Adipocyte (in vitro differentiated cells): Measurements from ENCODE around the gene MYRIP.

Source experiments
- DNase-seq: peaks from one replicate; pipeline ENCODE4 v3.0.0-alpha.2; 2015; ENCODE audit warnings: low read depth
- H3K27me3 ChIP-seq: replicated peaks from 2 replicates; pipeline ENCODE4 v1.7.0; 2013; ENCODE audit warnings: mild to moderate bottlenecking, low read length, moderate library complexity; ENCODE audit not compliant: control insufficient read depth, insufficient read depth
- H3K36me3 ChIP-seq: 2 replicates; pipeline ENCODE4 v1.7.0; 2013; ENCODE audit warnings: low read length, mild to moderate bottlenecking, moderate library complexity; ENCODE audit not compliant: control insufficient read depth, insufficient read depth, severe bottlenecking
- H3K4me1 ChIP-seq: 2 replicates; pipeline ENCODE4 v1.7.0; 2013; ENCODE audit warnings: mild to moderate bottlenecking, low read length, moderate library complexity; ENCODE audit not compliant: control insufficient read depth, insufficient read depth
- H3K4me3 ChIP-seq: 2 replicates; pipeline ENCODE4 v1.7.0; 2013; ENCODE audit warnings: mild to moderate bottlenecking, low read length, moderate library complexity
- H3K9ac ChIP-seq: 2 replicates; pipeline ENCODE4 v1.7.0; 2013; ENCODE audit warnings: mild to moderate bottlenecking, low read length, moderate library complexity
- H3K9me3 ChIP-seq: 2 replicates; pipeline ENCODE4 v1.7.0; 2013; ENCODE audit warnings: mild to moderate bottlenecking, low read length, moderate library complexity; ENCODE audit not compliant: control insufficient read depth

Gene MYRIP

GRCh38 chr3:40043444-40043755, 234.0 kb downstream of the MYRIP start:
- no peak overlapping the region for H3K4me3 ChIP-seq
- peaks cover 38% of the 10 kb centered on the region for H3K4me1 ChIP-seq
- no peaks in the 10 kb centered on the region for H3K27me3 ChIP-seq
- peak; percentile 89 for DNase-seq
- H3K36me3 ChIP-seq: no peaks in the 10 kb centered on the region
- H3K9me3 ChIP-seq: no peaks in the 10 kb centered on the region
- no peak overlapping the region for H3K9ac ChIP-seq

- H3K36me3 ChIP-seq: no peaks in the 10 kb centered on the region
- H3K27me3 ChIP-seq: no peaks in the 10 kb centered on the region
- no peak overlapping the region for H3K4me3 ChIP-seq
- peaks cover 38% of the 10 kb centered on the region for H3K4me1 ChIP-seq
- H3K9me3 ChIP-seq: no peaks in the 10 kb centered on the region
- H3K9ac ChIP-seq: peak overlapping the region; percentile 3
- peak; percentile 76 for DNase-seq
Measured at GRCh38 chr3:40044487-40044886, 235.1 kb downstream of the MYRIP start.

GRCh38 chr3:40045051-40045450, 235.6 kb downstream of the MYRIP start:
- Histone ChIP-seq H3K9me3 (no peaks in the 10 kb centered on the region), H3K9ac (peak overlapping the region; percentile 3), H3K4me1 (peaks cover 38% of the 10 kb centered on the region), H3K36me3 (no peaks in the 10 kb centered on the region), H3K27me3 (no peaks in the 10 kb centered on the region), H3K4me3 (no peak overlapping the region)
- DNase-seq: no peak

GRCh38 chr3:40046149-40046548, 236.7 kb downstream of the MYRIP start:
- H3K27me3 ChIP-seq: no peaks in the 10 kb centered on the region
- peaks cover 5% of the 10 kb centered on the region for H3K9me3 ChIP-seq
- DNase-seq: no peak
- no peak overlapping the region for H3K4me3 ChIP-seq
- H3K4me1 ChIP-seq: peaks cover 38% of the 10 kb centered on the region
- no peak overlapping the region for H3K9ac ChIP-seq
- no peaks in the 10 kb centered on the region for H3K36me3 ChIP-seq

GRCh38 chr3:40047406-40047805, 238.0 kb downstream of the MYRIP start:
- peaks cover 38% of the 10 kb centered on the region for H3K4me1 ChIP-seq
- H3K36me3 ChIP-seq: no peaks in the 10 kb centered on the region
- H3K4me3 ChIP-seq: no peak overlapping the region
- no peak overlapping the region for H3K9ac ChIP-seq
- no peaks in the 10 kb centered on the region for H3K27me3 ChIP-seq
- peaks cover 5% of the 10 kb centered on the region for H3K9me3 ChIP-seq
- DNase-seq: peak; percentile 72

GRCh38 chr3:40053663-40054062, 244.3 kb downstream of the MYRIP start:
- H3K9me3 ChIP-seq: peaks cover 5% of the 10 kb centered on the region
- DNase-seq: no peak
- peaks cover 28% of the 10 kb centered on the region for H3K4me1 ChIP-seq
- H3K9ac ChIP-seq: no peak overlapping the region
- no peaks in the 10 kb centered on the region for H3K36me3 ChIP-seq
- no peak overlapping the region for H3K4me3 ChIP-seq
- no peaks in the 10 kb centered on the region for H3K27me3 ChIP-seq

GRCh38 chr3:40054568-40055222, 245.3 kb downstream of the MYRIP start:
- Histone ChIP-seq H3K9me3 (peaks cover 5% of the 10 kb centered on the region), H3K4me1 (peaks cover 28% of the 10 kb centered on the region), H3K27me3 (no peaks in the 10 kb centered on the region), H3K36me3 (no peaks in the 10 kb centered on the region), H3K4me3 (no peak overlapping the region), H3K9ac (peak overlapping the region; percentile 13)
- DNase-seq: peak; percentile 64

- peaks cover 28% of the 10 kb centered on the region for H3K4me1 ChIP-seq
- no peak overlapping the region for H3K9ac ChIP-seq
- no peak for DNase-seq
- H3K36me3 ChIP-seq: no peaks in the 10 kb centered on the region
- no peaks in the 10 kb centered on the region for H3K27me3 ChIP-seq
- H3K9me3 ChIP-seq: peaks cover 4% of the 10 kb centered on the region
- H3K4me3 ChIP-seq: no peak overlapping the region
Measured at GRCh38 chr3:40055361-40055760, 246.0 kb downstream of the MYRIP start.

GRCh38 chr3:40055956-40056355, 246.5 kb downstream of the MYRIP start:
- no peak overlapping the region for H3K4me3 ChIP-seq
- no peaks in the 10 kb centered on the region for H3K36me3 ChIP-seq
- no peaks in the 10 kb centered on the region for H3K9me3 ChIP-seq
- no peak overlapping the region for H3K9ac ChIP-seq
- DNase-seq: peak; percentile 36
- H3K27me3 ChIP-seq: no peaks in the 10 kb centered on the region
- peaks cover 28% of the 10 kb centered on the region for H3K4me1 ChIP-seq

- H3K36me3 ChIP-seq: no peaks in the 10 kb centered on the region
- peak; percentile 60 for DNase-seq
- no peak overlapping the region for H3K4me3 ChIP-seq
- peak overlapping the region; percentile 27 for H3K9ac ChIP-seq
- no peaks in the 10 kb centered on the region for H3K9me3 ChIP-seq
- peaks cover 28% of the 10 kb centered on the region for H3K4me1 ChIP-seq
- no peaks in the 10 kb centered on the region for H3K27me3 ChIP-seq
Measured at GRCh38 chr3:40057077-40057476, 247.7 kb downstream of the MYRIP start.

GRCh38 chr3:40057786-40058185, 248.4 kb downstream of the MYRIP start:
- H3K4me1 ChIP-seq: peaks cover 28% of the 10 kb centered on the region
- no peaks in the 10 kb centered on the region for H3K27me3 ChIP-seq
- H3K36me3 ChIP-seq: no peaks in the 10 kb centered on the region
- DNase-seq: no peak
- peak overlapping the region; percentile 27 for H3K9ac ChIP-seq
- H3K4me3 ChIP-seq: no peak overlapping the region
- no peaks in the 10 kb centered on the region for H3K9me3 ChIP-seq

- Histone ChIP-seq H3K4me3 (no peak overlapping the region), H3K9ac (no peak overlapping the region), H3K27me3 (no peaks in the 10 kb centered on the region), H3K36me3 (no peaks in the 10 kb centered on the region), H3K4me1 (no peaks in the 10 kb centered on the region), H3K9me3 (no peaks in the 10 kb centered on the region)
- DNase-seq: no peak
Measured at GRCh38 chr3:40068636-40069035, 259.2 kb downstream of the MYRIP start.
